Breast epithelium (tissue), 4 donors: ENCODE results near the gene ADRM1. TPM values are rescaled to one million over a fixed set of nuclear protein-coding genes. Genes with fewer than 3 reads are reported as not detected.

Experiments used
- DNase-seq, 2 donors: peaks; one replicate each; pipeline ENCODE4 v3.0.0-alpha.2; 2019; ENCODE audit warnings: low spot score in 2 of 2
- H3K27ac ChIP-seq, 2 donors: fragments of 200-600 bp; sonication (generic) in 1 of 2; one replicate each; pipeline ENCODE4 v1.5.1; 2016 to 2019; ENCODE audit warnings: mild to moderate bottlenecking in 1 of 2
- H3K27me3 ChIP-seq, 2 donors: fragments of 200-600 bp; sonication (generic) in 1 of 2; one replicate each; pipeline versions ENCODE4 v1.5.1 to v1.6.0; 2017 to 2019; ENCODE audit warnings: control low read depth in 1 of 2, mild to moderate bottlenecking in 1 of 2
- H3K36me3 ChIP-seq: fragments of 200-600 bp; one replicate; pipeline ENCODE4 v1.5.1; 2019
- H3K4me1 ChIP-seq, 2 donors: fragments of 200-600 bp; sonication (generic); one replicate each; pipeline ENCODE4 v1.5.1; 2016 to 2019; ENCODE audit warnings: control low read depth in 1 of 2
- H3K4me3 ChIP-seq, 3 donors: fragments of 200-600 bp; sonication (generic); 1 replicate in 2 of 3; 2 replicates in 1 of 3; pipeline ENCODE4 v1.5.1; 2016 to 2019; ENCODE audit warnings: mild to moderate bottlenecking in 3 of 3, moderate library complexity in 2 of 3
- H3K9me3 ChIP-seq, 2 donors: fragments of 200-600 bp; sonication (generic) in 1 of 2; one replicate each; pipeline ENCODE4 v1.5.1; 2016 to 2019; ENCODE audit warnings: control low read depth in 1 of 2
- CTCF ChIP-seq, 3 donors: fragments of 450-650 bp; IDR thresholded peaks; one replicate each; pipeline ENCODE4 v1.5.1; 2016 to 2017; ENCODE audit warnings: antibody characterized with exemption in 3 of 3, mild to moderate bottlenecking in 3 of 3, moderate library complexity in 3 of 3
- POLR2A ChIP-seq: fragments of 450-650 bp; IDR thresholded peaks from one replicate; pipeline ENCODE4 v1.6.1; 2016; ENCODE audit warnings: antibody characterized with exemption, mild to moderate bottlenecking, moderate library complexity
- POLR2AphosphoS5 ChIP-seq, 3 donors: sonication (generic); formaldehyde crosslinking; IDR thresholded peaks; one replicate each; pipeline ENCODE4 v1.6.1; 2017; ENCODE audit warnings: antibody characterized with exemption in 3 of 3
- intact Hi-C: fragments of 100-400 bp; cut with DNase I; formaldehyde crosslinking; loops from one replicate; pipeline ENCODE4 v1.15.1; 2023; ENCODE audit warnings: low total_unique reads
- total RNA-seq, 3 donors: library from RNA; depleted of rRNA; stranded (reverse); fragments of >200 nt; gene quantifications; one replicate each; pipeline ENCODE4 v1.1.0, GENCODE V29; 2016

ADRM1 gene
- total RNA-seq, 3 donors from 2014 or later: 80.2 to 131 (median 105) TPM

GRCh38 chr20:62306414-62307187 lies 3.8 kb downstream of the ADRM1 start:
- no peak for TF ChIP-seq CTCF (IDR thresholded peaks at IDR 0.05)
- TF ChIP-seq POLR2A: no peak
- TF ChIP-seq POLR2AphosphoS5 (IDR thresholded peaks at IDR 0.05): no peak
- Histone ChIP-seq H3K27ac (no peak overlapping the region), H3K9me3 (no peaks in the 10 kb centered on the region), H3K36me3 (no peaks in the 10 kb centered on the region), H3K4me1 (peaks cover 6 to 14% of the 10 kb centered on the region in 2 donors), H3K27me3 (no peaks in the 10 kb centered on the region), H3K4me3 (no peak overlapping the region)
- intact Hi-C loops: no loop called here
- no peak for DNase-seq

- Histone ChIP-seq H3K9me3 (no peaks in the 10 kb centered on the region), H3K4me1 (peaks cover 6 to 14% of the 10 kb centered on the region in 2 donors), H3K27me3 (no peaks in the 10 kb centered on the region), H3K36me3 (no peaks in the 10 kb centered on the region), H3K4me3 (no peak overlapping the region), H3K27ac (no peak overlapping the region)
- DNase-seq: no peak
- no peak for TF ChIP-seq POLR2A
- no peak for TF ChIP-seq CTCF (IDR thresholded peaks at IDR 0.05)
- TF ChIP-seq POLR2AphosphoS5 (IDR thresholded peaks at IDR 0.05): no peak
- intact Hi-C loops: no loop called here
Measured at GRCh38 chr20:62307226-62308101, 4.7 kb downstream of the ADRM1 start.

GRCh38 chr20:62308102-62308822 lies 5.5 kb downstream of the ADRM1 start:
- Histone ChIP-seq H3K4me1 (peaks cover 6 to 14% of the 10 kb centered on the region in 2 donors), H3K27me3 (no peaks in the 10 kb centered on the region), H3K9me3 (no peaks in the 10 kb centered on the region), H3K4me3 (no peak overlapping the region), H3K27ac (no peak overlapping the region), H3K36me3 (no peaks in the 10 kb centered on the region)
- TF ChIP-seq CTCF (IDR thresholded peaks at IDR 0.05): no peak
- no peak for TF ChIP-seq POLR2A
- TF ChIP-seq POLR2AphosphoS5 (IDR thresholded peaks at IDR 0.05): no peak
- intact Hi-C loops: no loop called here
- no peak for DNase-seq

- Histone ChIP-seq H3K36me3 (no peaks in the 10 kb centered on the region), H3K9me3 (no peaks in the 10 kb centered on the region), H3K27me3 (no peaks in the 10 kb centered on the region), H3K27ac (no peak overlapping the region), H3K4me3 (no peak overlapping the region), H3K4me1 (peaks cover 6 to 7% of the 10 kb centered on the region in 2 donors)
- no peak for TF ChIP-seq POLR2A
- no peak for TF ChIP-seq POLR2AphosphoS5 (IDR thresholded peaks at IDR 0.05)
- TF ChIP-seq CTCF (IDR thresholded peaks at IDR 0.05): no peak
- intact Hi-C loops: no loop called here
- DNase-seq: no peak
Measured at GRCh38 chr20:62309198-62309944, 6.6 kb downstream of the ADRM1 start.
